Renal cortical epithelial cell (primary cell): Measurements from ENCODE around the gene MAP1LC3B. TPM values are rescaled to one million over a fixed set of nuclear protein-coding genes. Genes with fewer than 3 reads are reported as not detected.

ENCODE experiments used
- DNase-seq: peaks from one replicate; pipeline ENCODE4 v3.0.0-alpha.2; 2011; ENCODE audit warnings: low read depth
- total RNA-seq: library from RNA; depleted of rRNA; stranded (reverse); fragments of >200 nt; gene quantifications from 2 replicates; pipeline ENCODE4 v1.2.3, GENCODE V29; 2014

Gene MAP1LC3B
- total RNA-seq, 1 donor from 2014 or later, result 76.1 TPM

- DNase-seq, result no peak
These were observed 40.3 kb downstream of the MAP1LC3B start for GRCh38 chr16:87432330-87432915.

GRCh38 chr16:87434146-87434667, 42.1 kb downstream of the MAP1LC3B start:
- DNase-seq, result no peak

- DNase-seq, result no peak
These were observed 43.5 kb downstream of the MAP1LC3B start for GRCh38 chr16:87435372-87436224.

GRCh38 chr16:87436225-87437172, 44.4 kb downstream of the MAP1LC3B start:
- DNase-seq, result no peak

- DNase-seq, result no peak
These were observed 45.2 kb downstream of the MAP1LC3B start for GRCh38 chr16:87437327-87437726.

GRCh38 chr16:87437911-87438610, 45.9 kb downstream of the MAP1LC3B start:
- DNase-seq, result peak; percentile 20

- no peak for DNase-seq
These were observed 46.5 kb downstream of the MAP1LC3B start for GRCh38 chr16:87438611-87438985.

- no peak for DNase-seq
These were observed 47.8 kb downstream of the MAP1LC3B start for GRCh38 chr16:87439926-87440325.

- no peak for DNase-seq
These were observed 49.9 kb downstream of the MAP1LC3B start for GRCh38 chr16:87441886-87442580.

- DNase-seq, result no peak
These were observed 50.4 kb downstream of the MAP1LC3B start for GRCh38 chr16:87442581-87442966.

- DNase-seq, result no peak
These were observed 50.9 kb downstream of the MAP1LC3B start for GRCh38 chr16:87443016-87443415.

- DNase-seq, result no peak
These were observed 51.8 kb downstream of the MAP1LC3B start for GRCh38 chr16:87443964-87444363.

GRCh38 chr16:87445486-87445885, 53.4 kb downstream of the MAP1LC3B start:
- DNase-seq, result no peak

- no peak for DNase-seq
These were observed 54.3 kb downstream of the MAP1LC3B start for GRCh38 chr16:87446479-87446878.

- no peak for DNase-seq
These were observed 55.2 kb downstream of the MAP1LC3B start for GRCh38 chr16:87447323-87447722.

GRCh38 chr16:87448866-87449265, 56.7 kb downstream of the MAP1LC3B start:
- no peak for DNase-seq

GRCh38 chr16:87451563-87452210, 59.6 kb downstream of the MAP1LC3B start:
- DNase-seq, result no peak

- no peak for DNase-seq
These were observed 61.2 kb downstream of the MAP1LC3B start for GRCh38 chr16:87453326-87453725.
